Parathyroid adenoma (tissue), 2 donors: Measurements from ENCODE around the gene CDH4.

Experiments used
- H2AFZ ChIP-seq: fragments of 300-600 bp; sonication (generic); one replicate; pipeline ENCODE4 v1.7.0; 2017; ENCODE audit warnings: antibody characterized with exemption, mild to moderate bottlenecking
- H3K27ac ChIP-seq: fragments of 300-600 bp; sonication (generic); one replicate; pipeline ENCODE4 v1.7.0; 2017
- H3K27me3 ChIP-seq: fragments of 300-600 bp; sonication (generic); one replicate; pipeline ENCODE4 v1.7.0; 2017; ENCODE audit warnings: low read length; ENCODE audit not compliant: control insufficient read depth, insufficient read depth
- H3K36me3 ChIP-seq: fragments of 300-600 bp; sonication (generic); one replicate; pipeline ENCODE4 v1.7.0; 2017; ENCODE audit warnings: low read length; ENCODE audit not compliant: control insufficient read depth, insufficient read depth
- H3K4me1 ChIP-seq: fragments of 300-600 bp; sonication (generic); one replicate; pipeline ENCODE4 v1.7.0; 2017; ENCODE audit warnings: control low read depth
- H3K4me2 ChIP-seq: fragments of 300-600 bp; sonication (generic); one replicate; pipeline ENCODE4 v1.7.0; 2017; ENCODE audit warnings: low read length
- H3K4me3 ChIP-seq: fragments of 300-600 bp; sonication (generic); one replicate; pipeline ENCODE4 v1.7.0; 2017; ENCODE audit warnings: low read depth, low read length
- H3K79me2 ChIP-seq: fragments of 300-600 bp; sonication (generic); one replicate; pipeline ENCODE4 v1.7.0; 2017; ENCODE audit warnings: control low read depth
- H3K9ac ChIP-seq: fragments of 300-600 bp; sonication (generic); one replicate; pipeline ENCODE4 v1.7.0; 2017; ENCODE audit warnings: mild to moderate bottlenecking
- H3K9me3 ChIP-seq: fragments of 300-600 bp; sonication (generic); one replicate; pipeline ENCODE4 v1.7.0; 2017; ENCODE audit warnings: low read length; ENCODE audit not compliant: control insufficient read depth
- CTCF ChIP-seq: fragments of 300-600 bp; sonication (generic); IDR thresholded peaks from one replicate; pipeline ENCODE4 v1.7.0; 2017; ENCODE audit warnings: antibody characterized with exemption, mild to moderate bottlenecking
- donor health status: primary hyperparathyroidism.

The CDH4 gene

DNA sequence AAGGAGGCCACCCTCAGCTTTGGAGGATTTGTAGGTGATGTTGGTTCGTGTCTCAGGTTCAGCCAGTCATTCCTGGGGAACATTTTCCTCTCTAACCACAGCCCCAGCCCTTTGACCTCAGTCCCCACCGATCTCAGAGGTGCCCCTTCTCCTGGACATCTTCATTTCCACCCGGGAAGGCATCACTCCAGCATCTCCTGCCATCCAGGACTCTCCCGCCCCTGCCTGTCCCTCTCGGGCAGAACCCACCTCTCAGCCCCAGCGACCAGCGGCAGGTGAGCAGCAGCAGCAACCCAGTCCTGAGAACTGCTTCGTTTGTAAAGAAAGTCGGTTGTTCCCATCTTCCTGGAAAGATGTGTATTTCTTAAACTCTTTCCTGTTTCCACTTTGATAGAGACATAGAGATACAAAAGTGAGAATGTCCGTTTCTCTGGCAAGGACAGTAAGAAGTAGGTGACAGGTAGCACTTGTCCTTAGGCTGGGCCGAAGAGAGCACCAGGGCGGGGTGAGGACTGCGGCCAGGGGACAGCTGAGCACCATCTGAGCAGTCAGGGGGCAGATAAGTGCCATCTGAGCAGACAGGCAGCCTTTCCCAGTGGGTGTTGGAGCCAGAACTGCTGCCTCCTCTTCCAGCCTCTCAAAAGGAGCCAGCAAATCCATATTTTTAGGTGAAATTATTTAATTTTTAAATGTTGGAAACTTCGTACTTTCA is 142.2 kb downstream of the CDH4 start:
- H3K9me3 ChIP-seq, result no peaks in the 10 kb centered on the region
- no peaks in the 10 kb centered on the region for H3K36me3 ChIP-seq
- H3K9ac ChIP-seq, result no peak overlapping the region
- no peaks in the 10 kb centered on the region for H3K79me2 ChIP-seq
- H3K27ac ChIP-seq, result no peak overlapping the region
- no peak overlapping the region for H2AFZ ChIP-seq
- H3K27me3 ChIP-seq, result no peaks in the 10 kb centered on the region
- TF ChIP-seq CTCF, result no peak
- H3K4me3 ChIP-seq, result no peak overlapping the region
- no peak overlapping the region for H3K4me2 ChIP-seq
- no peaks in the 10 kb centered on the region for H3K4me1 ChIP-seq

DNA sequence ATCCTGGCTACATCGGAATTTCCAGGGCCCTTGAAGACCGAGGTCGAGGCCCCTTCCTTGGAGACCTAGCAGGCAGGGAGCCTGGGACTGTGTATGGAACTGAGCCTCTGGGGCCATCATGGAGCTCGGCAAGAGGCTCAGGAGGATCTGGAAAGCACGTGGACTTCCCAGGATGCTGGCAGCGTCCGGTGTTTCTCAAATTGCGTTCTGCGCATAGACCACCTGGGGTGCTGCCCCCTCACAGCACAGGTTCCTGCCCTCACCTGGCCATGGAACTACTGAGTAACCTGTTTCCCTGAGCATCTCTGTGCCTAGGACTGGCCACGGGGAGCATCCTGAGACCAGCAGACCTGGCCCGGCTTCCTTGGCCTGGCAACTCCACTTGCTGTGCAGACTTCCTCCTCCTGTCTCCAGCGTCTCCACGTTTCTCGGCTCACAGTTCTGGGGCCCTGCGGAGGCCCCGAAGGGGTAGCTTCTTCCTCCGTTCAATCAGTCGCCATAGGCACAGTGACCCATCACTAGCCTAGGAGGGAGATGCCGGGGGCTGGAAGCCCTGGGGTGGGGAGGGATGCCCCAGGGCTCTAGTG is 144.3 kb downstream of the CDH4 start:
- no peak overlapping the region for H2AFZ ChIP-seq
- H3K4me2 ChIP-seq, result no peak overlapping the region
- H3K27me3 ChIP-seq, result no peaks in the 10 kb centered on the region
- no peak for TF ChIP-seq CTCF
- H3K36me3 ChIP-seq, result no peaks in the 10 kb centered on the region
- no peaks in the 10 kb centered on the region for H3K4me1 ChIP-seq
- no peak overlapping the region for H3K4me3 ChIP-seq
- H3K79me2 ChIP-seq, result no peaks in the 10 kb centered on the region
- H3K27ac ChIP-seq, result no peak overlapping the region
- no peaks in the 10 kb centered on the region for H3K9me3 ChIP-seq
- no peak overlapping the region for H3K9ac ChIP-seq

DNA sequence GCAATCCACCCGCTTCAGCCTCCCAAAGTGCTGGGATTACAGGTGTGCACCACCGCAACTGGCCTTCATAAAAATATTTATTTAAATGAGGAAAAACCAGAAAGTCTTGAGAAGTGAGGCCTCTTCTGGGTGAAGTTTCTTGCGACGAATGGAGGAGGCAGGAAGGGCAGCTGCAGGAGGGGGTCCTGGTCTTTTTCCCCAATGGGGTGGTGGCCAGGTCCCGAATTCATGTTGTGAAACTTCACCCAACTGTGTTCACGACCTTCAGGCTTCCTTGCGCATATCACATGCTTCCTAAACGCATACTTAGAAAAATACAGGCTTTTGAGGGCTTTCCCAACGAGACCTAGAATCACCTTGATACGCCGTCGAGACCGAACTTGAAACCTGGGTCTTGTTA is 145.1 kb downstream of the CDH4 start:
- Histone ChIP-seq H3K4me1 (no peaks in the 10 kb centered on the region), H3K36me3 (no peaks in the 10 kb centered on the region), H3K79me2 (no peaks in the 10 kb centered on the region), H3K4me2 (no peak overlapping the region), H3K9me3 (no peaks in the 10 kb centered on the region), H2AFZ (no peak overlapping the region), H3K4me3 (no peak overlapping the region), H3K27me3 (no peaks in the 10 kb centered on the region), H3K9ac (no peak overlapping the region), H3K27ac (no peak overlapping the region)
- TF ChIP-seq CTCF, result no peak

- Histone ChIP-seq H3K27ac (no peak overlapping the region), H3K9me3 (no peaks in the 10 kb centered on the region), H3K36me3 (no peaks in the 10 kb centered on the region), H3K4me3 (no peak overlapping the region), H2AFZ (no peak overlapping the region), H3K9ac (no peak overlapping the region), H3K79me2 (no peaks in the 10 kb centered on the region), H3K4me2 (no peak overlapping the region), H3K27me3 (no peaks in the 10 kb centered on the region), H3K4me1 (no peaks in the 10 kb centered on the region)
- no peak for TF ChIP-seq CTCF
These were observed 145.7 kb downstream of the CDH4 start for GRCh38 chr20:61397790-61398189.

GRCh38 chr20:61399433-61399832 is 147.4 kb downstream of the CDH4 start:
- Histone ChIP-seq H2AFZ (no peak overlapping the region), H3K9ac (no peak overlapping the region), H3K4me1 (no peaks in the 10 kb centered on the region), H3K79me2 (no peaks in the 10 kb centered on the region), H3K9me3 (no peaks in the 10 kb centered on the region), H3K4me2 (no peak overlapping the region), H3K36me3 (no peaks in the 10 kb centered on the region), H3K27me3 (no peaks in the 10 kb centered on the region), H3K4me3 (no peak overlapping the region), H3K27ac (no peak overlapping the region)
- TF ChIP-seq CTCF, result no peak
